ENCODE data around the gene RNF181.

- TF ChIP-seq CTCF (conservative IDR thresholded peaks at IDR 0.05; ENCODE audit: low read length) (no peak), EZH2phosphoT487 (IDR thresholded peaks at IDR 0.05; ENCODE audit: borderline replicate concordance, low read depth, low read length) (no peak)
Observed at GRCh38 chr2:85600951-85601770, 5.6 kb downstream of the RNF181 start.
